ENCODE measurements around the gene RBMS3.

GRCh38 chr3:29761517-29761916, 480.6 kb downstream of the RBMS3 start:
- TF ChIP-seq POLR2A (IDR thresholded peaks at IDR 0.05; ENCODE audit: borderline replicate concordance, extremely low read depth, insufficient read depth, insufficient read length), result no peak
- TF ChIP-seq, protein P1, sequence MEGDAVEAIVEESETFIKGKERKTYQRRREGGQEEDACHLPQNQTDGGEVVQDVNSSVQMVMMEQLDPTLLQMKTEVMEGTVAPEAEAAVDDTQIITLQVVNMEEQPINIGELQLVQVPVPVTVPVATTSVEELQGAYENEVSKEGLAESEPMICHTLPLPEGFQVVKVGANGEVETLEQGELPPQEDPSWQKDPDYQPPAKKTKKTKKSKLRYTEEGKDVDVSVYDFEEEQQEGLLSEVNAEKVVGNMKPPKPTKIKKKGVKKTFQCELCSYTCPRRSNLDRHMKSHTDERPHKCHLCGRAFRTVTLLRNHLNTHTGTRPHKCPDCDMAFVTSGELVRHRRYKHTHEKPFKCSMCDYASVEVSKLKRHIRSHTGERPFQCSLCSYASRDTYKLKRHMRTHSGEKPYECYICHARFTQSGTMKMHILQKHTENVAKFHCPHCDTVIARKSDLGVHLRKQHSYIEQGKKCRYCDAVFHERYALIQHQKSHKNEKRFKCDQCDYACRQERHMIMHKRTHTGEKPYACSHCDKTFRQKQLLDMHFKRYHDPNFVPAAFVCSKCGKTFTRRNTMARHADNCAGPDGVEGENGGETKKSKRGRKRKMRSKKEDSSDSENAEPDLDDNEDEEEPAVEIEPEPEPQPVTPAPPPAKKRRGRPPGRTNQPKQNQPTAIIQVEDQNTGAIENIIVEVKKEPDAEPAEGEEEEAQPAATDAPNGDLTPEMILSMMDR (IDR thresholded peaks at IDR 0.05 in 2 of 3, conservative IDR thresholded peaks at IDR 0.05 in 1 of 3; ENCODE audit: borderline replicate concordance in 1 of 3, insufficient read depth in 1 of 3, low read depth in 2 of 3, low read length in 2 of 3), result no peak
- TF ChIP-seq, protein P2, sequence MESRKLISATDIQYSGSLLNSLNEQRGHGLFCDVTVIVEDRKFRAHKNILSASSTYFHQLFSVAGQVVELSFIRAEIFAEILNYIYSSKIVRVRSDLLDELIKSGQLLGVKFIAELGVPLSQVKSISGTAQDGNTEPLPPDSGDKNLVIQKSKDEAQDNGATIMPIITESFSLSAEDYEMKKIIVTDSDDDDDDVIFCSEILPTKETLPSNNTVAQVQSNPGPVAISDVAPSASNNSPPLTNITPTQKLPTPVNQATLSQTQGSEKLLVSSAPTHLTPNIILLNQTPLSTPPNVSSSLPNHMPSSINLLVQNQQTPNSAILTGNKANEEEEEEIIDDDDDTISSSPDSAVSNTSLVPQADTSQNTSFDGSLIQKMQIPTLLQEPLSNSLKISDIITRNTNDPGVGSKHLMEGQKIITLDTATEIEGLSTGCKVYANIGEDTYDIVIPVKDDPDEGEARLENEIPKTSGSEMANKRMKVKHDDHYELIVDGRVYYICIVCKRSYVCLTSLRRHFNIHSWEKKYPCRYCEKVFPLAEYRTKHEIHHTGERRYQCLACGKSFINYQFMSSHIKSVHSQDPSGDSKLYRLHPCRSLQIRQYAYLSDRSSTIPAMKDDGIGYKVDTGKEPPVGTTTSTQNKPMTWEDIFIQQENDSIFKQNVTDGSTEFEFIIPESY (IDR thresholded peaks at IDR 0.05; ENCODE audit: extremely low read depth, insufficient replicate concordance, low read length), result no peak
- TF ChIP-seq EZH2 (IDR thresholded peaks at IDR 0.05), result no peak

Data from HCT116 (cell line).